Activated gamma-delta T cell treated with Interleukin-2 at 50 U/mL for 16 hours (primary cell): ENCODE data around the gene SYF2.
A peak's percentile ranks its signal among the peaks of the same experiment; 100 is the strongest.
"Not testable (repeated sequence)": the region's sequence is repeated elsewhere in the genome, so short reads cannot be mapped to it uniquely, and the experiment has no call there.

Experiments
- DNase-seq: peaks from one replicate; pipeline ENCODE4 v3.0.0-alpha.2; 2020

Gene SYF2

DNA sequence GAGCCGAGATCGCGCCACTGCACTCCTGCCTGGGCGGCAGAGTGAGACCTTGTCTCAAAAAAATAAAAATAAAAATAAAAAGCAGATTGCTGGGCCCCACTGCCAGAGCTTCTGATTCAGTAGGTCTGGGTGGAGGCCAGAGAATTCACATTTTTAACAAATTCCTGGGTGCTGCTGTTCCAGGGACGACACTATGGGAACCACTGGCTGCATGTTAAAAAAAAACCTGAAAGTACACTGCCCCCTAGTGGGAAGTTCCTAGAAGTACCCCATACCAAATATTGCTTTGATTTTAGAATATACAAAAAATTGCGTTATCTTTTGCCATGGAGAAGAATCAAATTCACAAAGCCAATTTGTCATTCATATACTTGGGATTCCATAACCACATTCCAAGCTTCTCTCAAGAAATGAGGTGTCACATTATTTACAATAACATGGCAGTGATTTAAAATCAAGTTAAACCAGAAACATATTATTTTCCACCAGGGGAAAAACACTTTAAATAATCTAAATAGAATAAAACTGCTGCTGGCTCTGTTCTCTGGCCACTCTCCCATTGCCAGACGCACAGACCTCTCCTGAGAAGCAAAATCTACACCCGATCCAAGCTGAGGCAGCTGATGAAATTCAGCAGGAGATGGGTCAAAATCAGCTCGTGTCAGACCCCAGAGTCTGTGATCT lies 27.4 kb downstream of the SYF2 start:
- peak; percentile 16 for DNase-seq

DNA sequence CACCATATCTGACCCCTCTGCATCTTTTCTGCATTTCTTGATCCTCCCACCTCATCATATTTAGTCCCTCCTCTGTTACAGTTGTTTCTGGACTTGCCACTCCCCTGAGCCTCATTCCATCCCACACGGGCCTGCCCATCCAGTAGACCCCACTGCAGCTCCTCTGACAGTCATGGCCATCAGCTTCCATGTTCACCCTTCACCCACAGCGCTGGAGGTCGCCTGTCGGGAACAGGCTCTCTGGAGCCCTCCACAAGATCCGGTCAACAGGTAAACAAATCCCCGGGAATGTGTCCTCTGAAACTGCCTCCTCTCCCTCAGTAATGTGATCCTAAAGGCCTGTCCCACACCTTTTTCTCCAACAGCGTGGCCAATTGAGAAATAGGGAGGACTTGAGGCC lies 31.3 kb downstream of the SYF2 start:
- no peak for DNase-seq

DNA sequence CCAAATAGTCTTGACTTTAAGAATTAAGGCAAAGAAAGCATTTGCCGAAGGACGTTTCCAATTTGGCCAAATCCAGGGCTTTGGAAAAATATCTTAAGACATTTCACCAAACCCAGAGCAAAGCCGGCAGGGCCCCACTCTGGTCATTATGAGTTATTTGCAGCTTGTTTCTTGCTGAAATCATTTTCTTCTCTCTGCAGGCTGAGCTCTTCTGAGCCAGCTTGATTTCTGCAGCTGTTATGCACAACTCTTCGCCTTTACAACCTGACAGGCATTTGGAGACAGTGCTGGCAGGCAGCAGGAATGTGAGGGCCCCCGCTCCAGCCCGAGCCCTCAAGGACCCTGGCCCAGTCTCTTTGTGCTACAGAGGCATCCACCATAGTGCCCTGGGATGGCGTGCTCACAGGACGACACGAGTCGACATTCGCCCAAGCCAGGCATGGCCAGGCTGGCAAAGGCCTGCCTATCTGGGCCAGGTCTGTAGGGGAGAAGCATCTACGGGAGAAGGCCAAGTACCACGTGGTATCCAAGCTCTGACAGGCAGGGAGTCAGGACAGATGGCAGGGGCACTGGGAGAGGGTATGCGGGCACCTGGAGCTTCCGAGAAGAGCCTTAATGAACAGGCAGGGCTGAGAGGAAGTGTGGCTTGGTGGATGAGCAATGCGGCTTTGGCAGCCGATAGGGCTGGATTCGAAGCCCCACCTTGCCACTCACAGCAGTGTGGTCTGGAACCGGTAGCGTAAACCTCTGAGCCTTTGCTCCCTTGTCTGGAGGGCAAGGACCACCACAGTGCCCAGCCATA lies 32.3 kb downstream of the SYF2 start:
- DNase-seq, result no peak

DNA sequence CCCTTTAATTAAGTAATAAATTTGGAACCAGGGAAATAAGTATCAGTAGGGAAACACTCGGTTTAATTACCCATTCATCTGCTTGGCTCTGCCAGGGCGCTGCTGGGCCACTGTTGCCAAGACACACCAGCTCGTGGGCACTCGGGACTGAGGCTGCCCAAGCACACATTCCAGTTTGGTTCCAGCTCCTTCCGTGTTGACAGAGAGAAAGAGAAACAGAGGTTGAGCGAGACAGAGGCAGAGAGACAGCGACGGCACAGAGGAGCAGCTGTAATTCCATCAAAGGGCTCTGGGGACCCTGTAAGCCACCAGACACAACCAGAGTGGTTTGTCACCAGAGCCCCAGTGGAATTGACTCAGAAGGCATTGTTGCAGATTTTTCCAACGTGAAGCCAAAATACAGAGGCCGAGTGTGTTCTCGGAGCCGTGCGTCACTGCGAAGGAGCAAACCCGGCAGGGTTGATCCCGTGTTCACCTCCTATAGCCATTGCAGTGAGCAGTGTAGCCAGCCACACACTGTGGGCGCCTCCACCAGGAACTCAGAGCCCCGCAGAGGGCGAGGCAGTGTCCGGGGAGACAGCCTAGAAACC lies 33.5 kb downstream of the SYF2 start:
- DNase-seq, result no peak

DNA sequence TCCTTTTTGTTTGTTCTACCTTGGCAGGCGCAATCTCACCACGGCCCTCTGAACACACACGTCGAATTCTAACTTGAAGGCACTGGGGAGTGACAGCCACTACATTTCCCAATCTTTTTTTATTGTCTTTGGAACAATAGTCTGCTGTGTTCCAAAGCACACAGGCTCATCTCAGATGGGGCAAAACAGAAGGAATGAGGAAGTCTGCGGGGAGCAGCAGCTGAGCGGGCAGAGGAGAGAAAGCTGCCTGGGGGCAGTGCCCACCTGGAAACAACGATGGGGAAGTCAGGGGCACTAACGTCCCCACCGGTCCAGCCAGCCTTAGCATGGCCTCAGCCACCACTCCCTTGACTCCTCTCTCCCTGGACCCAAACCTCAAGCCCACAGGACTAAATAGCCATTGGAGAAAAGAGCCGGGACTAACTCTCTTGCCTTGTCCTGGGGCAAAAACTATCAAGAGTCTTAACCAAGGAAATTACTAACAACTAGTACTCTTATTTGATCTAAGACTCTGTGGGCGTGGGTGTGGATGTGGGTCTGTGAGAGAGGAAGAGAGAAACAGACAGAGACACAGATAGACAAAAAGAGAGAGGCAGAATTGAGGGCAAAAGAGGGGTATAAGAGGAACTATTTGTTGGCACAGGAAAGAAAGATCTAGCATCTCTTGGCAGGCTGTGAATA lies 34.2 kb downstream of the SYF2 start:
- peak; percentile 14 for DNase-seq

DNA sequence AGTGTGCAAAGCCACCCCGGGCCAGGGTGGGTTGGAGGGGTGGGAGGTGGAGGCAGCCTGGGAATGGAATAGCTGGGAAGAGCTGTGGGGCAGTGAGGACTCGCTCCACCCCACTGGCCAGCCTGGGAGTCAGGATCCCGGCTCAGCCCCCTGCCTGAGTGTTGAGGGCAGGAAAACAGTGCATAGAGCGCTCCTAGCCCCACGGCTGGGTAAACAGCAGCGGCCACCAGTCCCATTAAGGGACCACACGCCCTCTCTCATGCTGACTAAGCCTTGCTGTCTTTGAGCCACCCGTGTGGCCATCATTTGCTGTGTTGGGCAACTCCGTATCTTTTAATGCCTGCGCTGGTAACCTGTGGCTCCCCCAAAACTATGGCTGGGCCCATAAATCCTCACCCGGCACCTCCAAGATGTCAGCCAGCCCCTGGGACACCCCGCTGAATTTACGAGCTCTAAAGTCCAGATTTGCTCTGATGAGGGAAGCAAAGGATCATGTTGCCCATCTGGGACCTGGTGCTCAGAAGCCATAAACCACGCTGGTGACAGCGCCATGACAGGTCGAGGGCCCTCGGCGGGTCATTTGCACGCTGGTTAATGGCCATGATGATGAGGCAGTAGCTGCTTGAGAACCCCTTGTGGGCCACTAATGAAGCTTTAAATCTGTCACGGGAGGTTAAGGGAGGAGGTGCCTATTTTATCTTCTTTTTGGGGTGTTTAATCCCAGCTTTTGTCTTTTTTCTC lies 34.9 kb downstream of the SYF2 start:
- DNase-seq, result no peak

DNA sequence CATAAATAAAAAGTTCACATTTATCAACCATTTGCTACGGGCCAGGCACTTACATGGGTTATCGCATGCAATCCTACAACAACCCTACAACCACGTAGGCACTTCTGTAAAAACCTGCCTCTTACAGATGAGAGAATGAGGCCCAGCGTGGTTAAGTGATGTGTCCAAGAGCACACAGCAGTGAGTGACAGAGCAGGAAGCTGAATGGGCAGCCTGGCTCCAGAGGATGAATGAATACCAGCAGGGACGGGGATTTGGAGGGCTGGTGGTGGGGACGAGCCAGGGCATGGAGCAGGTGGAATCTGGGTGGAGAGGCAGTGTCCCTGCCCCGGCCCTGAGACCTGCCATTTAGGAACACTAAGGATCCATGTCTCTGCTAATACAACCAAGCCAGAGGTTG lies 35.5 kb downstream of the SYF2 start:
- no peak for DNase-seq

DNA sequence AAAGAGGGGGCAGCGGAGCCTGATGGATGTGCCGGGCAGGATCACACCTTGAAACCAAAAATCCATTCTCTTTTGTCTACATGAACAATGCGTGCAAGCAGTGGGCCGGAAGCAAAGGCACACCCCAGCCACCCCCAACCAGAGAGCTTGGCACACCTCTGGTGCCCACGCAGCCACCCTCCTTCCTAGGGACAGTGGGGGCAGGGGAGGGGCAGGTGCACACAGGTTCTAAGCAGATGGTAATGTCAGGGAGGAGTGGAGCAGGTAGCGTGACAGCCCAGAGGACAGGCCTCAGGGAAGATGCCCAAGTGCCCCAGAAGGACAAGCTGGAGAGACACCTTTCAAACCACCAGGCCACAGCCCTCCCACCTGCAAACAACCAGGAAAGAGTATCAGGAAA lies 36.5 kb downstream of the SYF2 start:
- DNase-seq, result no peak

DNA sequence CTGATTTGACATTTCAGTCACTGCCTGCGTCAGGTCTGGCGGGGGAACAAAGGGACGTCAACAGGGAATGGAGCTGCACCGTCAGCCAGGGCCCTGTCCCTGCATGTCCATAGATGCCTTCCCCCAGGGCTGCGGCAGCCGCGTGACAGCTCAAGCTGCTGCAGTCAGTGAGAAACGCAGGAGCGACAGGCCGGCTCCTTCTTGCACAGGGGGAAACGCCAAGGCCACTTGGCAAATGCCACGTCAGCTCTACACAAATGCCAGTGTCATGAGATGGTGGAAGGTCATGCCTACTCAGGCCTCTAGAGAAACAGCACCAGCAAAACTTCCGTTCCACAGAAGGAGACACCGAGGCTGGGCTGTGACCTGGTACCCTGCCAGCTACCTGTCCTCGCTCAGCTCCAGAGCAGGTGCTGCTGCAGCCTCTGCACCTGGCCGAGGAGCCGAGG lies 37.7 kb downstream of the SYF2 start:
- no peak for DNase-seq

DNA sequence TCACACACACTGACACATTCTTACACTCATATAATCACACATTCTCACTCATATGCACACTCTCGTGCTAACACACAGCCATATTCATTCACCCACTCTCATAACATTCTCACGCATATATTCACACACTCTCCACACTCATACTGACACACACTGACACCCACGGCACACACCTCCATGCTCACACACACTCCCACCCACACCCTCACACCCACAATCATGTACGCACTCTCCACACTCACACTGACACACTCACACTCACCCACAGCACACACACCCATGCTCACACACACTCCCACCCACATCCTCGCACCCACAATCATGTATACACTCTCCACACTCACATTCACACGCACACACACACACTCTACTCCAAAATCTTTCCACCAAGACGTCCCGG lies 38.2 kb downstream of the SYF2 start:
- no peak for DNase-seq

DNA sequence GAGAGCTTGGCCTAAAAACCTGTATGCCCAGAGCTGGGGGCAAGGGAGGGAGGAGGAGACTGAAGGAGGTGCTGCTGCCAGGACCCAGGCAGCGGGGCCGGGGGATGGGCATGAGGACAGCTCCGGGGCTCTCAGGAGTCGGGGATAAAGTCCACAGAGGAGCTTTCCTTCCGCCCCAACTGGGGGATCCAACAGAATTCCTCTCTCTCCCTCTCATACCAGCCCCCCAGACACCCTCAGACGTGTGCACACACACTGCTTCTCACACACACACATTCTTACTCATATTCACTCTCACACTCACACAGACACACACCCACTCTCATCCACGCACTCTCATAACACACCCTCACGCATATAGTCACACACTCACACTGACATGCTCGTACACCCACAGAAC lies 39.1 kb downstream of the SYF2 start:
- no peak for DNase-seq

DNA sequence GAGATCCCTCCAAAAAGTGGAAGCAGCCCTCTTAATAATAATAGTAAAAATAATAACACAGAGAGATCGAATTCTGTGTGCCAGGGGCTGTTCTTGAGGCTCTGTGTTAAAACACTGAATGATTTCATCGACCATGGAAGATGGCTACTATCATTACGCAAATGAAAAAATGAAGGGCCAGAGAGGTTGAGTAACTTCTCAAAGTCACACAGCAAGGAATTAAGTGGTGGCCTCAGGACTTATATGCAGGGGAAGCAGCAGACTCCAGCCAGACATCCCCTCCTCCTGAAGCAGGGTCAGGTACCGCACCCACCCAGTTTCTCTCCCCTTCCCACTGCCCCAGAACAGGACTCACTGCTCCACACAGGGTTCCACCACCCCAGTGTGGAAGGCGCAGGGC lies 40.1 kb downstream of the SYF2 start:
- no peak for DNase-seq

DNA sequence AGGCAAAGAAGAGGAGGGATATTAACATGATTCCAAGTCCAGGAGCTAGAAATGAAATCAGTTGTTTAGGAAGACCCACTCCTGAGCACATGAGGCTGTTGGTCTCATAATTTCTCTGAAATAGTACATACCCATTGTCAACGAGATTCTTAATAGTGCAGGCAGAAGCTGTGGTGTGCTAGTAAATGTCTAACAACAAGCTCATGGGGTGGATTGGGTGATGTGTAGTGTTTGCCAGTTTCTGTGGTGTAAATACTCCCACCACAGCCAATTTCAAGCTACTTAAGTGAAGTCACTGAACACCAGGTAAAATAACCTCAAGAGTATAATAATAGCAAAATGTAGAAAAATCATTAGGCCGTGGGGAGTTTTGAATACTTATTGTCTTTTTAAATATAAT lies 42.0 kb downstream of the SYF2 start:
- DNase-seq, result no peak

DNA sequence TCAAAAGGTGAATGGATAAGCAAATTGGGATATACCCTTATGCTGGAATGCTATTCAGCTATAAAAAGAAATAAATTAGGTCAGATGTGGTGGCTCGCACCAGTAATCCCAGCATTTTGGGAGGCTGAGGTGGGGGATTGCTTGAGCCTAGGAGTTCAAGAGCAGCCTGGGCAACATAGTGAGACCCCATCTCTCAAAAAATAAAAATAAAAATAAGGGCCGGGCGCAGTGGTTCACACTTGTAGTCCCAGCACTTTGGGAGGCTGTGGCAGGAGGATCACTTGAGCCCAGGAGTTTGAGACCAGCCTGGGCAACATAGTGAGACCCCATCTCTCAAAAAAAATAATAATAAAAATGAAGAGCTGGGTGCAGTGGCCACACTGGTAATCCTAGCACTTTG lies 44.4 kb downstream of the SYF2 start:
- not testable (repeated sequence) for DNase-seq

DNA sequence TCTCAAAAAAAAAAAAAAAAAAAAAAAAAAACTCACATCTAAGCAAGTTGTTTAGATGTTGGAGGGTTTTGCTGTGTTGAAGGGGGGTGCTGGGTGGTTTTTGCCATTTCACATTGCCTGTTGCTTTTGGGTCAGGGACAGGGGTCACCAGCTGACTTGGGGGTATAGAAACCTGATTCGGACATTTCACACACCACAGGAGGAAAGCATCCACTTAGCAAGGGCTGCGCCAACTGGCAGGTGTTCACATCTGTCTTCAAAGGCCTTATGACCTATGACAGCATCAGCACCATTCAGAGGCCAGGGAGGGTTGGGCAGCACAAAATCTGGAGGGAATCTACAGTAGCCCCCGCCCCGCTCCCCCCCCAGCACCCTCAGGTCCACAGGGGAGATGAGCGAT lies 45.2 kb downstream of the SYF2 start:
- no peak for DNase-seq

DNA sequence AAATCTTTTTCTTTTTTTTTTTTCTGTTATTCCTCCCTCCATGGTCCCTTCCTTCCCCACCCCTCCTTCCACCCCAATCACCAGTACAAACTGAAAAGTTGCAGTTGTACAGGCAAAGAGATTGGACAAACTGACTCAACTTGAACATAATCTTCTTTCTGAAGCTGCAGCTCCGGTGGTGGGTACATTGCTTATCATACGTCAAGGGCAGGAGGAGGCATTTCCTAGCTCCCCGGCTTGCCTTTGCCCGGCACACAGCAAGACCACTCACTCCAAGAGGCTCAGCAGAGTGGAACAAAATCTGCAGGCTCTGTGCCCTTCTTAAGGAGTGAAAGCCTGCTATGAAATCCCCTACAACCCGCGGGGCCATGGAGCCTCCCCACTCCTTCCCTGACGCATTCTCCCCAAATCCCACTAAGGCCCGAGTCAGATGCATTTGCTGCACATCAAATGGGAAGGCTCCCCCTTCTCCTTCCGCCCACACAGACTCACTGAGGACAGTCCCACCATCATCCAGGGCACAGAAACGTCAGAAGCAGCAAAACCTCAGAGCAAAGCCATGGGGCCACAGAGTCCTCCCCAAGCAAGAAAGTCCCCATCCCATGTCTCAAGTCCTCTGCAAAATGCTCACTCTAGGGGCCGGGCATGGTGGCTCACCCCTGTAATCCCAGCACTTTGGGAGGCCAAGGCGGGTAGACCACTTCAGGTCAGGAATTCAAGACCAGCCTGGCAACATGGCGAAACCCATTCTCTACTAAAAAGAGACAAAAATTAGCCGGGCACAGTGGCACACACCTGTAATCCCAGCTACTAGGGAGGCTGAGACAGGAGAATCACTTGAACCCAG lies 45.9 kb downstream of the SYF2 start:
- no peak for DNase-seq

DNA sequence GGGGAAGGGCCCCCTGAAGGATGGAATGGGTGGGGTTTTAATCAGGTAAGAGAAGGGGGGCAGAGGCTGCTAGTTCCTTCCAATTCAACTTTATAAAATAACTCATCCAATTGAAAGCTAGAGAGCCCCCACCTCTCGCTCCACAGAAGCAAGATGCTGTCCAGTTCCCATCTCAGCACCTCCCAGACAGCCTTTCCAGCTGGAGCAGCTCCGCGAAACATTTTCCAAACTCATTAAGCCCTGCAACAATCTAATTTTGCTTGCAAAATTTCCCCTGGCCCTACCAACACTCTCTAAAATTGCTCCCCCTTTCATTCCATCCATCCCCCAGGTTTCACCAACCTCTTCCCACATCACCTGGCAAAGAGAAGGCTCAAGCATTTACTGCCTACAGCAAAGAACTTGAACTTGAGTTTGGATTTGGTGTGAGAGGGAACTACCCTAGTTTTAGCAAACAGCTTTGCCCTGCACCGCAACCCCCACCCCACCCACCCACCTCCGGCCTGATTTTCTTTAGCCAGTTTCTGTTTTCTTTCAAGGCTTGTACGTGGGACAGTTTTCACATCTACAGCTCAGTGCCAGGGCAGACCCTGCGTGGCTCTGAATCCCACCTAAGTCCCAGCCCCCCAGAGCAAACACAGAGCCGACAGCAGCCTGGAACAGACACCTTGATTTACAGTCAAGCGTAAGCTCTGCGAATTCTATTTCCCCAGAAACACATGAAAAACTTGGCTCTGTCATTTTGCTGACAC lies 46.7 kb downstream of the SYF2 start:
- no peak for DNase-seq

DNA sequence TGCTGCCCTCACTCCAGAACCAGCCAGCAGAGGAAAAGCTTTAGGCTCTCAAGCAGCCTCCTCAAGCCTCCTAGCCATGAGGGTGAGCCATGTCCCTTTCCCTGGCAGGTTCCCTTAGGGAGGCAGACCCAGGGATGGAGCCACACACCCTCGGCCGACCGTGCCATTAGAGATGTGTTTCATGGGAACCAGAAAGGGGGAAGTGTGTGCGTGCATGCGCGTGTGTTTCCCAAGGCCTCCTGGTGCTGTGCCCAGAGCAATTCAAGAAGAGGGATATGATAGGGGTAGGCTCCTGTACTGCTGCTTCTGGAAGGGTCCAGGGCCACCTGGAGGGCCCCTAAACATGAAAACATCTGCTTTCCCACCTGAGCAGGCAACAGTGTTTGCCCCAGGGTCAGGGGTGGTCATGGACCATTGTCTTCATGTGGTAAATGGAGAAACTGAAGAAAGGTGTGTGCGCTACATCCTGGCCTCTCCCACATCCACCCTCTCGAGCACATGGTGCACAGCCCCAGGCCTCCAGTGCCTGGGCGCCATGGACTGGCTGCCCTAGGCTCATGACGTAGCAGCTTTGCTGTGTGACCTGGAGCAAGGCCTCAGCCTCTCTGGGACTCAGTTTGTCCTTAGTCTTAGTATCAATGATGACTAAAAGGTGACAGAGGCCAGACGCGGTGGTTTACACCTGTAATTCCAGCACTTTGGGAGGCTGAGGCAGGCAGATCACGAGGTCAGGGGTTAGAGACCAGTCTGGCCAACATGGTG lies 48.1 kb downstream of the SYF2 start:
- DNase-seq, result no peak

DNA sequence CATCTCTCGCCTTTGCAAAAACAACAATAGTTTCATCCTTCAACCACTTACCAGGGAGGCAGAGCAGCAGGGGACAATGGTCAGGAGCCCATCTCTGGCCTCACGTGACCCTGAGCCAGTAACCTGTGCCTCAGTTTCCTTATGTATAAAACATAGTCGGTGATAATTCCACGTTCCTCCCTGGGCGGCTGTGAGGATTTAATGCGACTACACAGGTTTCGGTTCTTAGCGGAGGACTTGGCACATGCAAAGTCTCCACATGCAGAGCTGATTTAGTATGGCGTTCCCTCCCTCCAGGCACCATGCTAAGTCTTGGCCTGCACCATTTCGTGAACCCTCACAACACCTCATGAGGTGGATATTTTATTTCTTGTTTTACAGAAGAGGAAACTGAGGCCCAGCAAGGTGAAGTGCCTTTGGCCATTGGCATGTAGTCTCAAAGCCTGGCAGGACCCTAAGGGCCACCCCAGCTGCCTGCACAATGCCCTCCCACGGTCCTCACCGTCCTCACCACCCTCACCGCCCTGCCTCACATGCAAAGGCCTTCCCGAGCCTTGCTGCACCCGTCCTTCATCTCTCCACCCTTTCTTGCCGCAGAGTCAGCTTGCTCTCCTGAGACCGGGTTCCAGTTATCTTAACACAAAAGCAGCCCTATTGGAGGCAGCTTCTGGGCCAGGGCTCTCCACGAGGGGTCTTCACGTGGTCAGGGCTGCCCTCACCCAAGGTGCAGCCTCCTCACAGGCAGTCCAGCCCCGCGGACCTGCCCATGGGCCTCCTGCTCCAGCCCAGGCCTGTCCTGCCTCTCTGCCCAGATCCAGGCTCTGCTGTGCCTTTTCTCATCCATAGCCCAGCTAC lies 48.9 kb downstream of the SYF2 start:
- no peak for DNase-seq
